GM10266 (cell line): ENCODE data around the gene MUC20.
"Not testable (repeated sequence)": the region's sequence is repeated elsewhere in the genome, so short reads cannot be mapped to it uniquely, and the experiment has no call there.

Experiments used
- DNase-seq: peaks from one replicate; pipeline ENCODE4 v3.0.0; 2012; ENCODE audit errors: extremely low spot score
- TF ChIP-seq, protein P1 (sequence below): IDR thresholded peaks from 2 replicates; pipeline ENCODE4 v1.5.1; 2012; ENCODE audit warnings: mild to moderate bottlenecking, low read depth; ENCODE audit not compliant: control insufficient read depth, insufficient read depth; ENCODE audit errors: missing control alignments

The MUC20 gene

DNA sequence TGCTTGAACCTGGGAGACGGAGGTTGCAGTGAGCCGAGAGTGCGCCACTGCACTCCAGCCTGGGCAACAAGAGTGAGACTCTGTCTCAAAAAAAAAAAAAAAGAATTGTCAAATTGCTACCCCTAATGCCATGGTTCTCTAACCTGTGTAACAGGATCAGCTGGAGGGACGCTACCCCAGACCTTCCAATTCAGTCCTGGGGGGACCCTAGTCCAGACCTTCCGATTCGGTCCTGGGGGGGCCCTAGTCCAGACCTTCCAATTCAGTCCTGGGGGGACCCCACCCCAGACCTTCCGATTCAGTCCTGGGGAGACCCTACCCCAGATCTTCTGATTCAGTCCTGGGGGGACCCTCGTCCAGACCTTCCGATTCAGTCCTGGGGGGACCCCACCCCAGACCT is 29.8 kb upstream of the MUC20 start:
- TF ChIP-seq, protein P1, sequence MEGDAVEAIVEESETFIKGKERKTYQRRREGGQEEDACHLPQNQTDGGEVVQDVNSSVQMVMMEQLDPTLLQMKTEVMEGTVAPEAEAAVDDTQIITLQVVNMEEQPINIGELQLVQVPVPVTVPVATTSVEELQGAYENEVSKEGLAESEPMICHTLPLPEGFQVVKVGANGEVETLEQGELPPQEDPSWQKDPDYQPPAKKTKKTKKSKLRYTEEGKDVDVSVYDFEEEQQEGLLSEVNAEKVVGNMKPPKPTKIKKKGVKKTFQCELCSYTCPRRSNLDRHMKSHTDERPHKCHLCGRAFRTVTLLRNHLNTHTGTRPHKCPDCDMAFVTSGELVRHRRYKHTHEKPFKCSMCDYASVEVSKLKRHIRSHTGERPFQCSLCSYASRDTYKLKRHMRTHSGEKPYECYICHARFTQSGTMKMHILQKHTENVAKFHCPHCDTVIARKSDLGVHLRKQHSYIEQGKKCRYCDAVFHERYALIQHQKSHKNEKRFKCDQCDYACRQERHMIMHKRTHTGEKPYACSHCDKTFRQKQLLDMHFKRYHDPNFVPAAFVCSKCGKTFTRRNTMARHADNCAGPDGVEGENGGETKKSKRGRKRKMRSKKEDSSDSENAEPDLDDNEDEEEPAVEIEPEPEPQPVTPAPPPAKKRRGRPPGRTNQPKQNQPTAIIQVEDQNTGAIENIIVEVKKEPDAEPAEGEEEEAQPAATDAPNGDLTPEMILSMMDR = no peak
- DNase-seq = no peak

DNA sequence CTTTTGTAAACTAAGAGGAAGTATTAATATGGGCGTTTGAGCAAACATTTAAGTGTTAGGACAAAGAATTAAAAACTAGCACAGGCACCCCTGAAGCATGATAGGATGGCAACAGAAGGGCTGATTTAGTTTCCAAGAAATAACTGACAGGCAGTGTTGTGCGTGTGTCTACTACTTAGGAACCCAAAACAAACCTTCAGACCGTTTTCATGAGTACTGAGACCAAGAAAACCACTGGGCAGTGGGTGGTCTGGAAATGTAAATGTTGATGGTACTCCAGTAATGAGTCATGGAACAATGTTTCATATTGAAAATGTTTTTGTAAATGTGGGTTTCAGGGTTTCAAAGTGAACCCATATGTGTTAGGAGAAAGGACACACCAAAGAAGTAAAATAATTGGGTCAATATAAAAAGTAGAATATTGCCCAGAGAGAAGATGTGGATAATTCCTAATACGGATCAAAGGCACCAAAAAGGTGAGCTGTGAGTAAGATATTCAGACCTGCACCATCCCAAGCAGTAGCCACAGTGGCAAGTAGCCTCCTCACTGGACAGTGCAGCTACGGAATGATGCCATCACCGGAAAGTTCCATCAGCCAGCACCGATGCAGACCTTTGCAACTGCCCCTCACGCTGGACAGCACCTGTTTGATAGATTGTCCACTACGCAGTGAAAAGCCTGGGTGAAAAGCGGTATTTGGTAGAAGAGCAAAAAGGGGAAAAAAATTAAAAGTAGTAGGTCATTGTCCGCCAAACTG is 29.0 kb upstream of the MUC20 start:
- not testable (repeated sequence) for DNase-seq

DNA sequence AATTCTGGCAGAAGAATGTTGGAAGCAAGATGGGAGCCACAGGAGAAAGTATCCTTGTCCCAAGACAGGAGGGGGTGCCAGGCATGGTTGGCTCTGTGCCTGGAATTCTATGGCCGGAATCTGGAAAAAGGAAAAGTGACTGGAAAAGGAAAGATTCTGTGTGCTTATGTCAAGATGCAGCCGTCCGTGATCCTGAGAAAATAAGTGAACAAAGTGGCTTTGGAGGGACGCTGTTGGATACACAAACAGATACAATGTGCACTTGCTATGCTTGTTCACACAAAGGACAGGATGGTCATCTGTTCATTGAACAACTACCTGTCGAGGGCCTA is 28.5 kb upstream of the MUC20 start:
- no peak for DNase-seq
- TF ChIP-seq, protein P1 = no peak

DNA sequence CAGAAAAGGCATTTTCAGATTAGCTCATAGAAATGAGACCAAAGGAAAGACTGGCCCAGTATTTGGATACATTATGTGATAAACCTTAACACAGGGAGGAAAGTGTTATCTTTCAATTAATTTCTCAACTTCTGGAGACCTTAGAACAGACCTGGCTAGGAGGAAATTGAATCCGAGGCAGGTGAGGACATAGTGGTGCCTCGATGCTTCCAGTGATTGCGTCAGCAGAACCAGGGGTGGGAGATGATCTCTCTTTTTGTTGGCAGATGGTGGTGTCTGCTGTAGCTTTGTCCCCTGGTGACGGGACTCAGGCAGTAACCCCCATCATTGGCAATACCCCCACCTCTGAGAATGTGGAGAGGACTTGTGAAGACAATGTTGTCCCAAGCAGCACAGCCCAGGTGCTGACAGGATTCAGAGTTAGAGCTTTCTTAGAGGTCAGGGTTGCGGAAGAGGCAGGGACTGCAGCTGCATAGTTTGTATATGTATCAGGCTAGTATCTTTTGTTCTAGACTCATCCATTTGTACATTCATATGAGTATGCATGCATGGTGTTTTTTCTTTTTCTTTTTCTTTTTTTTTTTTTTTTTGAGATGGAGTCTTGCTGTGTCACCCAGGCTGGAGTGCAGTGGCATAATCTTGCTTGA is 27.9 kb upstream of the MUC20 start:
- DNase-seq = no peak
- TF ChIP-seq, protein P1 = no peak

DNA sequence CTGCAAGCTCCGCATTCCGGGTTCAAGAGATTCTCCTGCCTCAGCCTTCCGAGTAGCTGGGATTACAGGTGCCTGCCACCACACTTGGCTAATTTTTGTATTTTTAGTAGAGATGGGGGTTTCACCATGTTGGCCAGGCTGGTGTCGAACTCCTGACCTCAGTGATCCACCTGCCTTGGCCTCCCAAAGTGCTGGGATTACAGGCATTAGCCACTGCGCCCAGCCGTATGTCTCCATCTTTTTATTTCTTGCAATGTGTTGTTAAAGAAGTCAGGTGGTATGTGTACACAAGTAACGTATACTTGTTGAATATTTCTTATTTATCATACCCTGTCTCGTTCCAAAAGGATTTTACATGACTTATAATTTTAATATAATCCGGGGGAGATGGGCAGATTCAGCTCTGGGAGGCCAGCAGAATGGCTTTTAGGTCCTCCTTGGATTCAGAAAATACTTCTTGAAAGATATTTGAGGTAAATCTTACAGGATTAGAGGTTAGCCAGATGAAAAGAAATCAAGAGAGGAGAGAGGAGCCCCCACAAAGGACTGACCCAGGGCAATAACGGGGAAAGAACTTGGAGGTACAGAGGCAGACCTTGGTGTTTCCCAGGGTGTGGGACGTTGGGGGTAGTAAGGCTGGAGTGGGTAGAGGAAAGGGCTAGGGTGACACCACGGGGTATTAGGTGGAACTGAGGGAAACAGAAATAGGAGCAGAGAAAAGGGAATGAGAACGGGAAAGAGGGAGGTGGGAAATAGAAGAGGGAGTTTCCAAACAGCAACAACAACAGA is 27.2 kb upstream of the MUC20 start:
- TF ChIP-seq, protein P1 = no peak
- no peak for DNase-seq

DNA sequence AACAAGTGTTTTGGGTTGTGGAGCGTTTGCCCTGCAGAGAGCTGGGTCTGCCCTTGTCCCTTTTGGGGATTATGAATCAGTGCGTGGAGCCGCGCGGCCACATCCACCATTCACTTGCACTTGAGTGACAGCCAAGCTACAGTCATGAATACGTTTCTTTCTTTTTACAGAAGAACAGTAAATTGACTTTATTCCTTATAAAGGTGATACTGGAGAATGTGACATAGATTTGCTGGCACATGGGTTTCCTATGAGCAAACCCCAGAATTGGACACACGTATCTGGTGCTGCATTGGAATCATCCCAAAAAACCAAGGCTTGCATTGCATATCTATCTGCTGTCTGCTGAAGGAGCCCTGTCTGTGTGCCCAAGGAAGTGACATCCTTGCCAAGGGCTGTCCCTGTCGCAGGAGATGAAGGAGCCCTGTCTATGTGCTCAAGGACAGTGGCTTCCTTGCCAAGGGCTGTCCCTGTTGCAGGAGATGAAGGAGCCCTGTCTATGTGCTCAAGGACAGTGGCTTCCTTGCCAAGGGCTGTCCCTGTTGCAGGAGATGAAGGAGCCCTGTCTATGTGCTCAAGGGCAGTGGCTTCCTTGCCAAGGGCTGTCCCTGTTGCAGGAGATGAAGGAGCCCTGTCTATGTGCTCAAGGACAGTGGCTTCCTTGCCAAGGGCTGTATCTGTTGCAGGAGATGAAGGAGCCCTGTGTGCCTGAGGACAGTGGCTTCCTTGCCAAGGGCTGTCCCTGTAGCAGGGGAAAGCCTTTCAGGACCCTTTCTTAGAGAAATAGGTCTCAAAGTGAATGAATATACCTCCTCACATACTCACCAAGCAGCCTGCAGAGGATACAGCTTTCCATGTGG is 26.3 kb upstream of the MUC20 start:
- not testable (repeated sequence) for DNase-seq

DNA sequence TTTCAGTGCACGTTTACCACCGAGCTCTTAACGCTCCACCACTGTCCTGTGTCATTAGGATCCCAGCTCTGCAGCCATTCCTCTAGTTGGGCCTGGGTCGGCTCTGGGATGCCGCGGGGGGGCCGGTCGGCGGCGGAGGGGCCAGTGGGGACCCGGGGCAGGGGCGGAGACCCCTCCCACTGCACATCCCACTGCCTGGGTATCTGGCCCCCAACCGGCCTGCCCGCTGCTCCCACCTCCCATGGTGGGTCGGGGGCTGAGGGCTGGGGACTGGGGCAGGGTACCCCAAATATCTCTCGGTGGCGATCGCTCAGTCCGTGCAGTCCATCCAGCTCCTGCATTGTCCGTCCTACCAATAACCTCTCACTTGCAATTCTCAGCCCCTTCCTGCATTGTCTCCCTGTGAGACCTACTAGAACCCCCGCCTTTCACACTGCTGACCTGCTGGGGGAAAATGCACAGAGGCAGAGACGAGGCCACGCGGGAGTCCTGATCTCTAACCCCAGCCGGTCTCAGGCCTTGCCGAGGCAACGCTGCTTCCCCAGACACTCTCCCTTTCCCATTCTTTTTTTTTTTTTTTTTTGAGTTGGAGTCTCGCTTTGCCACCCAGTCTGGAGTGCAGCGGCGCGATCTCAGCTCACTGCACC is 24.0 kb upstream of the MUC20 start:
- TF ChIP-seq, protein P1 = no peak

More for the DNA sequence above, 24.0 kb upstream of the MUC20 start:
- no peak for DNase-seq
